Body of pancreas (tissue), 4 donors: ENCODE measurements around the gene TRIM23. TPM values are rescaled to one million over a fixed set of nuclear protein-coding genes. Genes with fewer than 3 reads are reported as not detected.
A peak's percentile ranks its signal among the peaks of the same experiment; 100 is the strongest.

Experiments used
- ATAC-seq: fragments of 150-250 bp; one replicate; pipeline ENCODE4 v1.9.1; 2016
- DNase-seq, 4 donors: peaks; one replicate each; pipeline ENCODE4 v3.0.0-alpha.2; 2019
- H3K27ac ChIP-seq, 4 donors: fragments of 200-600 bp; sonication (generic); 1 replicate in 3 of 4; 2 replicates in 1 of 4; pipeline versions ENCODE4 v1.5.1 to v1.6.1; 2016 to 2019; ENCODE audit warnings: mild to moderate bottlenecking in 1 of 4, mixed read lengths in 1 of 4, moderate library complexity in 1 of 4
- H3K27me3 ChIP-seq, 2 donors: fragments of 200-600 bp; sonication (generic); one replicate each; pipeline ENCODE4 v1.6.0; 2016; ENCODE audit warnings: mild to moderate bottlenecking in 1 of 2
- H3K36me3 ChIP-seq, 2 donors: fragments of 200-600 bp; sonication (generic); replicated peaks in 1 of 2; 2 replicates each; pipeline ENCODE4 v1.5.1; 2016; ENCODE audit warnings: low read depth in 2 of 2; ENCODE audit not compliant: insufficient read depth in 1 of 2
- H3K4me1 ChIP-seq: fragments of 200-600 bp; sonication (generic); one replicate; pipeline ENCODE4 v1.6.0; 2016
- H3K4me3 ChIP-seq, 2 donors: fragments of 200-600 bp; sonication (generic); 1 replicate in 1 of 2; 2 replicates in 1 of 2; pipeline ENCODE4 v1.5.1; 2016 to 2019
- H3K9me3 ChIP-seq, 3 donors: fragments of 200-600 bp; sonication (generic); 1 replicate in 2 of 3; 2 replicates in 1 of 3; pipeline ENCODE4 v1.5.1; 2016
- POLR2A ChIP-seq, 3 donors: fragments of 450-650 bp; IDR thresholded peaks; one replicate each; pipeline ENCODE4 v1.6.1; 2016; ENCODE audit warnings: antibody characterized with exemption in 3 of 3, mild to moderate bottlenecking in 2 of 3
- WGBS, 2 donors: methylation state at CpG; one replicate each; pipeline ENCODE4 v1.1.5; 2017; 5-methylcytosine and 5-hydroxymethylcytosine counted together
- intact Hi-C: fragments of 100-400 bp; cut with DNase I; formaldehyde crosslinking; loops from one replicate; pipeline ENCODE4 v1.15.1; 2023
- total RNA-seq, 2 donors: library from RNA; depleted of rRNA; stranded (reverse); fragments of >200 nt; gene quantifications; one replicate each; pipeline ENCODE4 v1.1.0, GENCODE V29; 2016
- TF ChIP-seq, protein P1 (sequence below), 7 experiments: fragments of 450-650 bp in 4 of 7; fragments of 200-600 bp in 3 of 7; sonication (generic) in 3 of 7; IDR thresholded peaks; one replicate each; pipeline ENCODE4 v1.5.1; 2016 to 2019; ENCODE audit warnings: antibody characterized with exemption in 7 of 7

Gene TRIM23
- total RNA-seq, 2 donors from 2014 or later, result 6.2 to 17.5 TPM

DNA sequence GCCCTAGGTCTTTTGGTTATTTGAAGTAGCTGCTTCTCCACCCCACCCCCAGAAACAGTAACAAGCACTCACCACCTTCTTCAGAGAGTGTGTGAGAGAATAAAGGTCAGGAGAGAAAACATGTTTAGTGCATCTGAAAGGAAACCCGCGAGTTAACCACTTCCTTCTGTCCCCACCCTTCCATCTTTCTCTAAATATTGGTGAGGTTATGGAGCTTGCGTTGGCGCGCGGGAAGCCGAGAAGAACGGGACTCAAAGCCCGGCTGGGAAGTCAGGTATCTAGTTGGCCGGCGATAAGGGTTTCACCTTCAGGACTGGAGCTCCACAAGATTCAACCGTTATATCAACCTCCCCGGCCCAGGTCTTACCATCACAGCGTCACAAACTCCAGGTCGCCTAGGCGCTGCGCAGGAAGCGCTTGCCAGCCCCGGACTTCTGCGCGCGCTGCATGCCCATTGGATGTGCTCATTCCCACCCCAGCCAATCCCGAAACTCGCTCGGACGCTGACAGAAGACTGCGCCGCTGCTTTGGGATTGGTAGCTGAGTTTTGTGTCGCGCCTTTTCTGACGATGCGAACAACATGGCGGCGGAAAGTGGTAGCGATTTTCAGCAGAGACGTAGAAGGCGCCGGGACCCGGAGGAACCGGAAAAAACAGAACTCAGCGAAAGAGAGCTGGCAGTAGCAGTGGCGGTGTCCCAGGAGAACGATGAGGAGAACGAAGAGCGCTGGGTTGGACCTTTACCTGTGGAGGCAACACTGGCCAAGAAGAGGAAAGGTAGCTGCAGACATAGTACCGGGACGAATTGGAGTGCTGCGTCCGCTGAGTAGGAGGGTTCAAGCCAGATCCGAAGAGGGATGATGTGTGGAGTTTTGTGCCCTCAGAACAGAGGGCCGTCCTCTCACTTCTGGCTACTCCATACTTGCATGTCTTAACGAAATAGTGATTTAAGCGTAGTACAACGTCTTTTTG is 61.1 kb downstream of the TRIM23 start, which contains the start of the genes CENPK and PPWD1:
Gene CENPK (minus strand): TSS at position 438 of the 971 bp plus-strand sequence. CDS start 8,261 bp downstream, outside the sequence.
Gene PPWD1 (plus strand): TSS at position 566 of the 971 bp plus-strand sequence. CDS start 15 bp downstream, at position 581.
- 0 to 2% methylated on average over 26 to 54 of the region's 54 CpGs for WGBS, 2 donors
- DNase-seq, result peak; percentile 93 to 96 (median 95)
- no peaks in the 10 kb centered on the region for H3K9me3 ChIP-seq
- intact Hi-C loops, result no loop called here
- H3K27me3 ChIP-seq, result no peaks in the 10 kb centered on the region
- H3K4me3 ChIP-seq, result peak within 1 kb of the TSS; percentile 72 to 83
- peak within 1 kb of the TSS; percentile 58 to 91 (median 82) for H3K27ac ChIP-seq
- no peaks in the 10 kb centered on the region for H3K36me3 ChIP-seq
- peak in 2 of 3 donors; percentile 83 to 84 for TF ChIP-seq POLR2A (IDR thresholded peaks at IDR 0.05)
- TF ChIP-seq, protein P1, sequence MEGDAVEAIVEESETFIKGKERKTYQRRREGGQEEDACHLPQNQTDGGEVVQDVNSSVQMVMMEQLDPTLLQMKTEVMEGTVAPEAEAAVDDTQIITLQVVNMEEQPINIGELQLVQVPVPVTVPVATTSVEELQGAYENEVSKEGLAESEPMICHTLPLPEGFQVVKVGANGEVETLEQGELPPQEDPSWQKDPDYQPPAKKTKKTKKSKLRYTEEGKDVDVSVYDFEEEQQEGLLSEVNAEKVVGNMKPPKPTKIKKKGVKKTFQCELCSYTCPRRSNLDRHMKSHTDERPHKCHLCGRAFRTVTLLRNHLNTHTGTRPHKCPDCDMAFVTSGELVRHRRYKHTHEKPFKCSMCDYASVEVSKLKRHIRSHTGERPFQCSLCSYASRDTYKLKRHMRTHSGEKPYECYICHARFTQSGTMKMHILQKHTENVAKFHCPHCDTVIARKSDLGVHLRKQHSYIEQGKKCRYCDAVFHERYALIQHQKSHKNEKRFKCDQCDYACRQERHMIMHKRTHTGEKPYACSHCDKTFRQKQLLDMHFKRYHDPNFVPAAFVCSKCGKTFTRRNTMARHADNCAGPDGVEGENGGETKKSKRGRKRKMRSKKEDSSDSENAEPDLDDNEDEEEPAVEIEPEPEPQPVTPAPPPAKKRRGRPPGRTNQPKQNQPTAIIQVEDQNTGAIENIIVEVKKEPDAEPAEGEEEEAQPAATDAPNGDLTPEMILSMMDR (IDR thresholded peaks at IDR 0.05), result peak in 1 of 7 experiments; percentile 16
- ATAC-seq, result peak; percentile 100
- H3K4me1 ChIP-seq, result peaks cover 24% of the 10 kb centered on the region

DNA sequence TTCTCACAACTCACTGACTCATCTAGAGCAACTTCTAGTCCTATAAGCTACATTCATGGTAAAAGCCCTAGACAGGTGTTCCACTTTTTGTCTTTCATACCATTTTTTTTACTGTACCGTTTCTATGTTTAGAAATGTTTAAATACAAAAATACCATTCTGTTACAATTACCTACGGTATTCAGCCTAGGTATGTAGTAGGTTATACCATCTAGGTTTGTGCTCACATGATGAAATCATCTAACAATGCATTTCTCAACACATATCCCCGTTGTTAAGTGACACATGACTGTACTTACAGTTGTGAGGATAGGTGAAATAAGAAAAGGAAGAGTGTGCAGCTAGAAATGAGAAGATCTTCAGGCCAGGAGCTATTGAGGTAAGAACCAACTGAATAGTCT is 67.4 kb downstream of the TRIM23 start:
- H3K27ac ChIP-seq, result no peak overlapping the region
- TF ChIP-seq, protein P1 (IDR thresholded peaks at IDR 0.05), result no peak
- TF ChIP-seq POLR2A (IDR thresholded peaks at IDR 0.05), result no peak
- H3K36me3 ChIP-seq, result no peaks in the 10 kb centered on the region
- DNase-seq (no peak), ATAC-seq (no peak)
- intact Hi-C loops, result no loop called here
- no peaks in the 10 kb centered on the region for H3K9me3 ChIP-seq
- no peaks in the 10 kb centered on the region for H3K4me1 ChIP-seq
- H3K27me3 ChIP-seq, result no peaks in the 10 kb centered on the region
- no peak overlapping the region for H3K4me3 ChIP-seq
- 83 to 87% methylated on average over 3 of the region's 3 CpGs for WGBS, 2 donors

DNA sequence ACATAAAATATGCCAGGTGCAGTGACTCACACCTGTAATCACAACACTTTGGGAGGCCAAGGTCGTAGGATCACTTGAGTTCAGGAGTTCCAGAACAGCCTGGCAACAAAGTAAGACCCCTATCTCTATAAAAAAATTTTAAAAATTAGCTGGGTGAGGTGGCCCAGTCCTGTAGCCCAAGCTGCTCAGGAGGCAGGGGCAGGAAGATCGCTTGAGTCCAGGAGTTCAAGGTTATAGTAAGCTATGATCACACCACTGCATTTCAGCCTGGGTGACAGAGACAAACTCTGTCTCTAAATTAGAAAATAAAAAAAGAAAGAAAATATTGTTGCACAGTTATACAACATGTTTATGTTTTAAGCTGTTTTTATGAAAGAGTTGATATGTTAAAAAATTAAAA is 68.0 kb downstream of the TRIM23 start:
- DNase-seq (no peak), ATAC-seq (no peak)
- WGBS, 2 donors, result 54 to 65% methylated on average over 2 of the region's 2 CpGs
- H3K4me1 ChIP-seq, result no peaks in the 10 kb centered on the region
- intact Hi-C loops, result no loop called here
- TF ChIP-seq, protein P1 (IDR thresholded peaks at IDR 0.05), result no peak
- TF ChIP-seq POLR2A (IDR thresholded peaks at IDR 0.05), result no peak
- no peak overlapping the region for H3K4me3 ChIP-seq
- H3K36me3 ChIP-seq, result no peaks in the 10 kb centered on the region
- H3K27ac ChIP-seq, result no peak overlapping the region
- H3K27me3 ChIP-seq, result no peaks in the 10 kb centered on the region
- no peaks in the 10 kb centered on the region for H3K9me3 ChIP-seq

GRCh38 chr5:65555287-65555686 is 68.8 kb downstream of the TRIM23 start:
- no peak for ATAC-seq
- Histone ChIP-seq H3K9me3 (no peaks in the 10 kb centered on the region), H3K4me1 (no peaks in the 10 kb centered on the region), H3K27ac (no peak overlapping the region), H3K4me3 (no peak overlapping the region), H3K27me3 (no peaks in the 10 kb centered on the region), H3K36me3 (no peaks in the 10 kb centered on the region)
- TF ChIP-seq POLR2A (IDR thresholded peaks at IDR 0.05), result no peak
- TF ChIP-seq, protein P1 (IDR thresholded peaks at IDR 0.05), result no peak
- no peak for DNase-seq
- intact Hi-C loops, result no loop called here
